A549 (cell line): ENCODE data around the gene MLXIP. TPM values are rescaled to one million over a fixed set of nuclear protein-coding genes. Genes with fewer than 3 reads are reported as not detected.

Experiments
- ATAC-seq, 2 experiments: fragments of 200-7000 bp in 1 of 2; fragments of >200 bp in 1 of 2; cut with Nextera tagmentation in 1 of 2; cut with Tn5 transposase in 1 of 2; 3 replicates each; pipeline versions ENCODE4 v1.8.0 to v1.9.1; 2018 to 2020; ENCODE audit warnings: mild to moderate bottlenecking in 1 of 2, moderate library complexity in 1 of 2
- CTCF ChIA-PET: fragments of 300-600 bp; sonication (Branson Sonifier 250); formaldehyde crosslinking; extraction: SDS; loops from one replicate; lab custom pipeline; 2021; ENCODE audit warnings: antibody characterized with exemption, inconsistent platforms; lab: Yijun Ruan, JAX
- POLR2A ChIA-PET: fragments of 350-600 bp; formaldehyde crosslinking; extraction: SDS; loops from one replicate; lab custom pipeline; 2021; ENCODE audit warnings: antibody characterized with exemption, inconsistent platforms; lab: Yijun Ruan, JAX
- DNase-seq, 2 experiments: peaks; one replicate each; pipeline versions ENCODE4 v3.0.0 to v3.0.0-alpha.2; 2011 to 2016; ENCODE audit warnings: low read depth in 1 of 2, low spot score in 1 of 2
- FAIRE-seq: peaks from 2 replicates; lab custom pipeline; 2011; peaks lifted over from hg19 to GRCh38; lab: Jason Lieb, UNC
- H3K27ac ChIP-seq, 2 experiments: fragments of >200 bp; sonication (Bioruptor Twin); formaldehyde crosslinking; 3 replicates each; pipeline ENCODE4 v1.5.1; 2016 to 2017
- H3K4me1 ChIP-seq: fragments of >200 bp; sonication (Bioruptor Twin); formaldehyde crosslinking; 3 replicates; pipeline ENCODE4 v1.6.1; 2016
- H3K4me2 ChIP-seq: fragments of >200 bp; sonication (Bioruptor Twin); formaldehyde crosslinking; 3 replicates; pipeline ENCODE4 v1.6.1; 2016
- H3K4me3 ChIP-seq: fragments of >200 bp; sonication (Bioruptor Twin); formaldehyde crosslinking; 3 replicates; pipeline ENCODE4 v1.5.1; 2016
- H3K9me3 ChIP-seq: fragments of >200 bp; sonication (Bioruptor Twin); formaldehyde crosslinking; 3 replicates; pipeline ENCODE4 v1.6.1; 2016
- CEBPB ChIP-seq, 2 experiments: fragments of >200 bp in 1 of 2; sonication (Bioruptor Twin) in 1 of 2; formaldehyde crosslinking in 1 of 2; IDR thresholded peaks; 2 replicates each; pipeline ENCODE4 v1.6.1; 2012 to 2016
- CHD2 ChIP-seq: fragments of 150-350 bp; IDR thresholded peaks from 2 replicates; pipeline ENCODE4 v1.6.1; 2014; ENCODE audit warnings: low read length; ENCODE audit not compliant: partially characterized antibody
- CHD4 ChIP-seq: fragments of 200-600 bp; sonication (generic); IDR thresholded peaks from 2 replicates; pipeline ENCODE4 v1.6.1; 2016; ENCODE audit warnings: antibody characterized with exemption, mild to moderate bottlenecking, borderline replicate concordance
- E2F6 ChIP-seq: IDR thresholded peaks from 2 replicates; pipeline ENCODE4 v1.6.1; 2012; ENCODE audit warnings: low read depth, borderline replicate concordance
- ESRRA ChIP-seq: fragments of 150-350 bp; IDR thresholded peaks from 2 replicates; pipeline ENCODE4 v1.6.1; 2014; ENCODE audit warnings: mild to moderate bottlenecking, low read length, borderline replicate concordance
- GATA3 ChIP-seq: IDR thresholded peaks from 2 replicates; pipeline ENCODE4 v1.6.1; 2012; ENCODE audit warnings: borderline replicate concordance
- HDAC2 ChIP-seq: fragments of 200-600 bp; sonication (generic); IDR thresholded peaks from 2 replicates; pipeline ENCODE4 v1.6.1; 2016
- HEYL ChIP-seq: fragments of 250-450 bp; sonication (Bioruptor Pico); IDR thresholded peaks from 2 replicates; pipeline ENCODE4 v1.8.0; 2021; ENCODE audit warnings: mild to moderate bottlenecking, moderate library complexity
- HMGXB4 ChIP-seq: fragments of 250-450 bp; sonication (Bioruptor Pico); IDR thresholded peaks from 2 replicates; pipeline ENCODE4 v1.5.0; 2021; ENCODE audit warnings: mild to moderate bottlenecking, moderate library complexity, borderline replicate concordance
- HOXB13 ChIP-seq: fragments of 250-450 bp; sonication (Bioruptor Pico); IDR thresholded peaks from 2 replicates; pipeline ENCODE4 v1.5.0; 2020; ENCODE audit warnings: low read depth, mild to moderate bottlenecking, moderate library complexity
- JUN ChIP-seq, 2 experiments: fragments of >200 bp; sonication (Bioruptor Twin); formaldehyde crosslinking; IDR thresholded peaks; 2 replicates in 1 of 2; 3 replicates in 1 of 2; pipeline ENCODE4 v1.6.1; 2016 to 2017
- KDM1A ChIP-seq: fragments of 200-600 bp; sonication (generic); IDR thresholded peaks from 2 replicates; pipeline ENCODE4 v1.6.1; 2016; ENCODE audit warnings: low read depth, mild to moderate bottlenecking
- KDM5A ChIP-seq: fragments of 200-600 bp; sonication (generic); IDR thresholded peaks from 2 replicates; pipeline ENCODE4 v1.6.1; 2016; ENCODE audit warnings: antibody characterized with exemption, mild to moderate bottlenecking
- MAFK ChIP-seq: fragments of 450-650 bp; IDR thresholded peaks from 2 replicates; pipeline ENCODE4 v1.6.1; 2014; ENCODE audit not compliant: partially characterized antibody
- MAX ChIP-seq: IDR thresholded peaks from 2 replicates; pipeline ENCODE4 v1.6.1; 2012
- MYC ChIP-seq: IDR thresholded peaks from 2 replicates; pipeline ENCODE4 v1.6.1; 2012; ENCODE audit warnings: mild to moderate bottlenecking, inconsistent platforms, low read length, improper control_type of control experiment, borderline replicate concordance
- NFE2L2 ChIP-seq: fragments of 150-350 bp; conservative IDR thresholded peaks from 2 replicates; pipeline ENCODE4 v1.6.1; 2014; ENCODE audit warnings: low read length
- PHF8 ChIP-seq: fragments of 200-600 bp; sonication (generic); IDR thresholded peaks from 2 replicates; pipeline ENCODE4 v1.6.1; 2016; ENCODE audit warnings: low read depth, mild to moderate bottlenecking, antibody characterized with exemption, moderate library complexity, borderline replicate concordance
- POLR2AphosphoS2 ChIP-seq: conservative IDR thresholded peaks from 2 replicates; pipeline ENCODE4 v1.6.1; 2012; ENCODE audit warnings: low read length, improper control_type of control experiment, inconsistent platforms
- RAD21 ChIP-seq, 2 experiments: fragments of >200 bp in 1 of 2; sonication (Bioruptor Twin) in 1 of 2; formaldehyde crosslinking in 1 of 2; IDR thresholded peaks in 1 of 2; conservative IDR thresholded peaks in 1 of 2; 2 replicates in 1 of 2; 3 replicates in 1 of 2; pipeline ENCODE4 v1.6.1; 2012 to 2018; ENCODE audit warnings: inconsistent platforms in 1 of 2
- RARB ChIP-seq: fragments of 250-450 bp; sonication (Bioruptor Pico); IDR thresholded peaks from 2 replicates; pipeline ENCODE4 v1.8.0; 2021; ENCODE audit warnings: mild to moderate bottlenecking, moderate library complexity
- RFX5 ChIP-seq: fragments of 450-650 bp; IDR thresholded peaks from 2 replicates; pipeline ENCODE4 v1.7.1; 2014; ENCODE audit warnings: antibody characterized with exemption, mild to moderate bottlenecking, moderate library complexity
- RNF2 ChIP-seq: fragments of 200-600 bp; sonication (generic); IDR thresholded peaks from 2 replicates; pipeline ENCODE4 v1.6.1; 2016; ENCODE audit warnings: low read depth, mild to moderate bottlenecking, antibody characterized with exemption, moderate library complexity, borderline replicate concordance
- SREBF2 ChIP-seq: fragments of 450-650 bp; IDR thresholded peaks from 2 replicates; pipeline ENCODE4 v1.6.1; 2014; ENCODE audit warnings: mild to moderate bottlenecking, moderate library complexity
- USF2 ChIP-seq: fragments of 450-650 bp; IDR thresholded peaks from 2 replicates; pipeline ENCODE4 v1.6.1; 2014; ENCODE audit warnings: antibody characterized with exemption
- ZFP36 ChIP-seq: fragments of 450-650 bp; IDR thresholded peaks from 2 replicates; pipeline ENCODE4 v1.6.1; 2014; ENCODE audit warnings: borderline replicate concordance; ENCODE audit not compliant: partially characterized antibody
- ZNF302 ChIP-seq: fragments of 250-450 bp; sonication (Bioruptor Pico); IDR thresholded peaks from 2 replicates; pipeline ENCODE4 v1.9.0; 2021; ENCODE audit warnings: inconsistent platforms, mild to moderate bottlenecking, moderate library complexity
- ZSCAN20 ChIP-seq: fragments of 250-450 bp; sonication (Bioruptor Pico); IDR thresholded peaks from 2 replicates; pipeline ENCODE4 v1.8.0; 2022; ENCODE audit warnings: mild to moderate bottlenecking, moderate library complexity
- WGBS: methylation state at CpG from one replicate; pipeline ENCODE4 v1.1.6; 2017; ENCODE audit errors: missing lambda C conversion rate; 5-methylcytosine and 5-hydroxymethylcytosine counted together
- polyA plus RNA-seq, 4 experiments: library from polyadenylated mRNA; depleted of rRNA in 3 of 4; stranded (reverse); fragments of >200 nt; fragmentation: RNase III in 1 of 4; extraction: RNeasy Plus Mini Kit Qiagen cat#74134 plus additional on column Dnase treatment in 1 of 4; gene quantifications; 2 replicates in 3 of 4; 3 replicates in 1 of 4; pipeline ENCODE4 v1.2.3, GENCODE V29; 2011 to 2017
- TF ChIP-seq, protein P1 (sequence below): fragments of 200-600 bp; sonication (generic); IDR thresholded peaks from 2 replicates; pipeline ENCODE4 v1.6.1; 2016; ENCODE audit warnings: antibody characterized with exemption, mild to moderate bottlenecking, moderate library complexity
- TF ChIP-seq, protein P2 (sequence below): fragments of 250-450 bp; sonication (Bioruptor Pico); IDR thresholded peaks from 2 replicates; pipeline ENCODE4 v1.5.0; 2020; ENCODE audit warnings: low read depth, mild to moderate bottlenecking, moderate library complexity

Gene MLXIP
- polyA plus RNA-seq, 2 of the 4 experiments (the other 2 are of a cell fraction): 7.0 to 21.4 TPM

GRCh38 chr12:122072031-122072970 is 6.3 kb upstream of the MLXIP start:
- FAIRE-seq (no peak), ATAC-seq (peak; percentile 96 to 97), DNase-seq (peak; percentile 66 to 94)
- no peaks in the 10 kb centered on the region for H3K9me3 ChIP-seq
- 42% methylated on average over 11 of the region's 11 CpGs for WGBS
- H3K4me1 ChIP-seq: peaks cover 32% of the 10 kb centered on the region
- H3K4me2 ChIP-seq: peak overlapping the region; percentile 81
- ChIA-PET CTCF (interaction anchor here (0.6 to 32.3 kb wide), 9 partner anchors 9 to 52 kb away, joined by 3 to 850 read pairs (median 5); no protein-coding TSS in a partner anchor), POLR2A (interaction anchor here (0.9 to 1.0 kb wide), 3 partner anchors 9 to 19 kb away, joined by 3 to 4 read pairs (median 3); no protein-coding TSS in a partner anchor)
- H3K27ac ChIP-seq: peak overlapping the region; percentile 87 to 90
- peak overlapping the region; percentile 19; the same call in 1 of the 3 replicates for H3K4me3 ChIP-seq
- TF ChIP-seq SREBF2: no peak
- no peak for TF ChIP-seq HEYL (CRISPR knock-in tag)
- no peak for TF ChIP-seq ZFP36
- no peak for TF ChIP-seq KDM1A
- TF ChIP-seq POLR2AphosphoS2: no peak
- TF ChIP-seq PHF8: no peak
- TF ChIP-seq HOXB13 (CRISPR knock-in tag): no peak
- no peak for TF ChIP-seq RARB
- no peak for TF ChIP-seq MYC
- TF ChIP-seq ZNF302: no peak
- no peak for TF ChIP-seq HMGXB4 (CRISPR knock-in tag)
- TF ChIP-seq, protein P1, sequence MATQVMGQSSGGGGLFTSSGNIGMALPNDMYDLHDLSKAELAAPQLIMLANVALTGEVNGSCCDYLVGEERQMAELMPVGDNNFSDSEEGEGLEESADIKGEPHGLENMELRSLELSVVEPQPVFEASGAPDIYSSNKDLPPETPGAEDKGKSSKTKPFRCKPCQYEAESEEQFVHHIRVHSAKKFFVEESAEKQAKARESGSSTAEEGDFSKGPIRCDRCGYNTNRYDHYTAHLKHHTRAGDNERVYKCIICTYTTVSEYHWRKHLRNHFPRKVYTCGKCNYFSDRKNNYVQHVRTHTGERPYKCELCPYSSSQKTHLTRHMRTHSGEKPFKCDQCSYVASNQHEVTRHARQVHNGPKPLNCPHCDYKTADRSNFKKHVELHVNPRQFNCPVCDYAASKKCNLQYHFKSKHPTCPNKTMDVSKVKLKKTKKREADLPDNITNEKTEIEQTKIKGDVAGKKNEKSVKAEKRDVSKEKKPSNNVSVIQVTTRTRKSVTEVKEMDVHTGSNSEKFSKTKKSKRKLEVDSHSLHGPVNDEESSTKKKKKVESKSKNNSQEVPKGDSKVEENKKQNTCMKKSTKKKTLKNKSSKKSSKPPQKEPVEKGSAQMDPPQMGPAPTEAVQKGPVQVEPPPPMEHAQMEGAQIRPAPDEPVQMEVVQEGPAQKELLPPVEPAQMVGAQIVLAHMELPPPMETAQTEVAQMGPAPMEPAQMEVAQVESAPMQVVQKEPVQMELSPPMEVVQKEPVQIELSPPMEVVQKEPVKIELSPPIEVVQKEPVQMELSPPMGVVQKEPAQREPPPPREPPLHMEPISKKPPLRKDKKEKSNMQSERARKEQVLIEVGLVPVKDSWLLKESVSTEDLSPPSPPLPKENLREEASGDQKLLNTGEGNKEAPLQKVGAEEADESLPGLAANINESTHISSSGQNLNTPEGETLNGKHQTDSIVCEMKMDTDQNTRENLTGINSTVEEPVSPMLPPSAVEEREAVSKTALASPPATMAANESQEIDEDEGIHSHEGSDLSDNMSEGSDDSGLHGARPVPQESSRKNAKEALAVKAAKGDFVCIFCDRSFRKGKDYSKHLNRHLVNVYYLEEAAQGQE: no peak
- no peak for TF ChIP-seq USF2
- TF ChIP-seq RFX5: no peak
- no peak for TF ChIP-seq NFE2L2
- TF ChIP-seq CHD4: no peak
- no peak for TF ChIP-seq CHD2
- TF ChIP-seq E2F6: no peak
- TF ChIP-seq, protein P2, sequence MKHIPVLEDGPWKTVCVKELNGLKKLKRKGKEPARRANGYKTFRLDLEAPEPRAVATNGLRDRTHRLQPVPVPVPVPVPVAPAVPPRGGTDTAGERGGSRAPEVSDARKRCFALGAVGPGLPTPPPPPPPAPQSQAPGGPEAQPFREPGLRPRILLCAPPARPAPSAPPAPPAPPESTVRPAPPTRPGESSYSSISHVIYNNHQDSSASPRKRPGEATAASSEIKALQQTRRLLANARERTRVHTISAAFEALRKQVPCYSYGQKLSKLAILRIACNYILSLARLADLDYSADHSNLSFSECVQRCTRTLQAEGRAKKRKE (CRISPR knock-in tag): no peak
- no peak for TF ChIP-seq MAFK
- no peak for TF ChIP-seq KDM5A
- peak; percentile 67 to 68; a peak in 3 of 5 replicates for TF ChIP-seq JUN (IDR thresholded peaks at IDR 0.05)
- no peak for TF ChIP-seq ESRRA
- peak; percentile 83 for TF ChIP-seq MAX
- peak in 1 of 2 experiments; percentile 22; a peak in 1 of 4 replicates for TF ChIP-seq CEBPB (IDR thresholded peaks at IDR 0.05)
- TF ChIP-seq ZSCAN20 (CRISPR knock-in tag): no peak
- no peak for TF ChIP-seq RNF2
- TF ChIP-seq GATA3: peak; percentile 85
- TF ChIP-seq RAD21 (conservative IDR thresholded peaks at IDR 0.05 in 1 of 2, IDR thresholded peaks at IDR 0.05 in 1 of 2): 0 out of 5 replicates have a peak, but pooled peaks of 1 of the 2 experiments have one; percentile 33
- TF ChIP-seq HDAC2: no peak; the same call in 1 of the 2 replicates
